Gastrocnemius medialis (tissue), 4 donors: ENCODE results near the gene NRL.

Experiments
- CTCF ChIP-seq, 5 experiments: fragments of 450-650 bp in 3 of 5; fragments of 200-600 bp in 2 of 5; sonication (generic) in 2 of 5; IDR thresholded peaks in 4 of 5; conservative IDR thresholded peaks in 1 of 5; 1 replicate in 4 of 5; 2 replicates in 1 of 5; pipeline ENCODE4 v1.5.1; 2016 to 2019; ENCODE audit warnings: antibody characterized with exemption in 5 of 5, mild to moderate bottlenecking in 3 of 5, moderate library complexity in 3 of 5
- POLR2A ChIP-seq, 2 donors: fragments of 450-650 bp; IDR thresholded peaks; one replicate each; pipeline ENCODE4 v1.6.1; 2017; ENCODE audit warnings: antibody characterized with exemption in 2 of 2, mild to moderate bottlenecking in 2 of 2, moderate library complexity in 2 of 2

GRCh38 chr14:24160499-24160849 is 45.7 kb upstream of the NRL start:
- no peak for TF ChIP-seq CTCF (IDR thresholded peaks at IDR 0.05 in 4 of 5, conservative IDR thresholded peaks at IDR 0.05 in 1 of 5)
- no peak for TF ChIP-seq POLR2A (IDR thresholded peaks at IDR 0.05)
